VCaP (cell line): ENCODE data around the gene ARHGEF4.

Source experiments
- H3K27ac ChIP-seq: fragments of 450-650 bp; 2 replicates; pipeline ENCODE4 v1.5.1; 2017
- TF ChIP-seq, protein P1 (sequence below): fragments of 450-650 bp; conservative IDR thresholded peaks from 2 replicates; pipeline ENCODE4 v1.5.1; 2017; ENCODE audit warnings: mild to moderate bottlenecking, moderate library complexity

ARHGEF4 gene

DNA sequence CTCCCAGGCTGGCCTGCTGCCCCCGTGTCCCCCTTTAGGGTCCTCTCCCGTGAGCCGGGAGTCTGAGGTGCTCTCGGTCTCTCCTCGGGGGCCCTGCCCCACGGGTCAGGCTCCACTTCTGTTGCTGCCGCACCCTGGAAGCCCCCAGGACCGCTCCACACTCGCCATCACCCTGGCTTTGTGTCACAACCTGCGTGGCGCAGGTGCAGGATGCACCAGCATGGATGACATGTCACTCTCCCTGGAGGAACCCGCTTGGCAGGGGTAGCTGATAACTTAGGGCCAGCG lies 10.8 kb upstream of the ARHGEF4 start:
- TF ChIP-seq, protein P1, sequence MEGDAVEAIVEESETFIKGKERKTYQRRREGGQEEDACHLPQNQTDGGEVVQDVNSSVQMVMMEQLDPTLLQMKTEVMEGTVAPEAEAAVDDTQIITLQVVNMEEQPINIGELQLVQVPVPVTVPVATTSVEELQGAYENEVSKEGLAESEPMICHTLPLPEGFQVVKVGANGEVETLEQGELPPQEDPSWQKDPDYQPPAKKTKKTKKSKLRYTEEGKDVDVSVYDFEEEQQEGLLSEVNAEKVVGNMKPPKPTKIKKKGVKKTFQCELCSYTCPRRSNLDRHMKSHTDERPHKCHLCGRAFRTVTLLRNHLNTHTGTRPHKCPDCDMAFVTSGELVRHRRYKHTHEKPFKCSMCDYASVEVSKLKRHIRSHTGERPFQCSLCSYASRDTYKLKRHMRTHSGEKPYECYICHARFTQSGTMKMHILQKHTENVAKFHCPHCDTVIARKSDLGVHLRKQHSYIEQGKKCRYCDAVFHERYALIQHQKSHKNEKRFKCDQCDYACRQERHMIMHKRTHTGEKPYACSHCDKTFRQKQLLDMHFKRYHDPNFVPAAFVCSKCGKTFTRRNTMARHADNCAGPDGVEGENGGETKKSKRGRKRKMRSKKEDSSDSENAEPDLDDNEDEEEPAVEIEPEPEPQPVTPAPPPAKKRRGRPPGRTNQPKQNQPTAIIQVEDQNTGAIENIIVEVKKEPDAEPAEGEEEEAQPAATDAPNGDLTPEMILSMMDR: no peak
- no peak overlapping the region for H3K27ac ChIP-seq

GRCh38 chr2:130826419-130826818 lies 10.3 kb upstream of the ARHGEF4 start:
- H3K27ac ChIP-seq: no peak overlapping the region

DNA sequence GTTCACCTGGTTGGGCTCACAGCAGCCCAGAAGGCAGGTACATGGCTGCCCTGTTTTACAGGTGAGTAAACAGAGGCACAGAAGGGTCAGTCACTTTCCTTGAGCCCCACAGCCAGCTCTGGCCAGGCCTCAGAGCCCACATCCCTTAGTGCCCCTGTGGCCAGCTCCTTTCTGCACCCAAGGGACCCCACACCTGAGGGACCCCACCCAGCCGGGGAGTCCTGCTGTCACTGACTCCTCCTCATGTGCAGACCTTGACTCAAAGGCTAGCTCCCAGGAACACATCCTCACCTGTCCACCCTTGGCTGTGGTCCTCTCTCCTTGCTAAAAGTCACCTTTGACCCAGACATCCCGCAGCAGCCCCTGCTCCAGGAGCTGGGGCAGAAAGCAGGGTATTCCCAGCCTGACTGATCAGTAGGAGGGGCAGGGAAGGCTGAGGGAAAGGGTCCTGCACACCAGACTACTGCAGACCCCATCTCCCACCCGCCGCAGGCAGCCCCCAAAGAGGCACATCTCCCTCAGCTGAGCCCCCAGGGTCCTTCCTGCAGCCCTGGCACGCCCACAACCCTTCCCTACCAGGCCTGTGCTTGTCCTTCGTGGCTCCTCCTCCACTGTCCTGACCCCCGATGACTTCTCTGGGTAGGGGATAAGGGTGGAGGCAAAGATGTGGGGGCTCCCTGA lies 9.8 kb upstream of the ARHGEF4 start:
- no peak overlapping the region for H3K27ac ChIP-seq
- TF ChIP-seq, protein P1: no peak

More at GRCh38 chr2:130826419-130826818, 10.3 kb upstream of the ARHGEF4 start:
- TF ChIP-seq, protein P1: no peak

- no peak overlapping the region for H3K27ac ChIP-seq
- TF ChIP-seq, protein P1: no peak
Observed at GRCh38 chr2:130827502-130828251, 9.0 kb upstream of the ARHGEF4 start.

- H3K27ac ChIP-seq: no peak overlapping the region
- TF ChIP-seq, protein P1: no peak
Observed at GRCh38 chr2:130828461-130828860, 8.3 kb upstream of the ARHGEF4 start.

DNA sequence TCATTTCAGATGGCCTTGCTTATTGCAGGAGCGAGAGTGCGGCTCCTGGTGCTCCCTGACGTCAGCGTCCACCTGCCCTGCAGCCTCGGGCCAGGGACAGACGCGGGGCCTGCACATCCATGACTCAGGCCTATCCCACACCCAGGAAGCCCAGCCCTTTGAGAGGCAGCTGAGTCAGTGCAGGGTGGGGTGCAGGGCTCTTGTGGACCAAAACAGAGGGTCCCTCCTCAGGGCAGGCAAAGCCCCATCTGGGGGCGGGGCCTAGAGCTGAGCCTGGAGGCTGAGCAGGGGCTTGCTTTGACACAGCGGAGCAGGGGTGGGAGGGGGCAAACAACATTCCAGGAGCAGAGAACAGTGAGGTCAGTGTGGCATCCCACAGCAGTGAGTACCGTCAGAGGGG lies 7.7 kb upstream of the ARHGEF4 start:
- TF ChIP-seq, protein P1: no peak
- no peak overlapping the region for H3K27ac ChIP-seq

DNA sequence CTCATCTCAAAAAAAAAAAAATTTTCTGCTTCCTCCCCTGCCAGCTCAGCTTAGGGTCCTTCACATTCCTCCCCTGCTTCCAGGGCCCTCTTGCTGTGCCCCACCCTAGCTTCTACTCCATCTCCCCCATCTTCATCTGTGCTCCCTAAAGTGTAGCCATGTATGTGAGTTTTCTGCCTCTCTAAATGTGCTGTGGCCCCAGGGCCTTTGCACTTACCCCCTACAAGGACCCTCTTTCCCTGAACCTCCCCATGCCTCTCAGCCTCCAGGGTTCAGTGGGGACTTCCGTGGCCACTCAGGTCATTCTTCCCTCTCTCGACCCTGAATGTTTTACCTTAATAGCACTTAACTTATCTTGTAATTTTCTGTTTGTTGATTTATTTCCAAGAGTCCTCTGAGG lies 6.2 kb upstream of the ARHGEF4 start:
- TF ChIP-seq, protein P1: no peak
- no peak overlapping the region for H3K27ac ChIP-seq
